Central memory CD4-positive, alpha-beta T cell (primary cell): ENCODE data around the gene TMUB2.

ENCODE experiments used
- DNase-seq: peaks from one replicate; pipeline ENCODE4 v3.0.0; 2022

Gene TMUB2

DNA sequence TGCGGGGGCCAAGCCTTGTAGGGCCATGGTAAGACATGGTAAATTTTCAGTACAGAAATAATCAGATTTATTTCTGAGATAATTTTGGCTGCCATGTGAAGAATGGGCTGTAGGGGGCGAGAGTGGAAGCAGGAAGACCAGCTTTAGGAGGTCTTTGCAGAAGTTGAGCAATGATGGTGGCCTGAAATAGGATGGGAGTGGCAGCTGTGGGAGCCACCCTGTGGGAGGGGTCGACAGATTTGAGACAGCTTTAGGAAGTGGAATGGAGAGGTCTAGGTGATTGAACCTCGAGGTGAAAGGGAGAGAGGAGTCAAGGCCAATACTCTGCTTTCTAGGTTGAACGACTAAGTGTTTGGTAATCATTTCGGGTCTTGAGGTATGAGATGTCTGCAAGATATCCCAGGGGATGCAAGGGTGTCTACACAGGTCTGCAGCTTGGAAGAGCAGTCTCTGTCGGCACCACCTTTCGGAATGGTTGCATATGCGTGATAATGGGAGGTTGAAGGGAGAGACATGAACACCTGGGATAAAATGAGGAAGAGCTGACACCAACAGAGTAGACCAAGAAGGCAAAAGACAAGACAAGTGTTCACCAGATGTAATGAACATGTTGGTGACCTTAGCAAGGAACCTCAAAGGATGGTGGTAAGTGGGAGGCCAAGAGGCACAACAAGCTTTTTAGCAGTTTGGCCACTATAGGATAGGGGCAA lies 17.1 kb downstream of the TMUB2 start:
- peak; percentile 35 for DNase-seq

DNA sequence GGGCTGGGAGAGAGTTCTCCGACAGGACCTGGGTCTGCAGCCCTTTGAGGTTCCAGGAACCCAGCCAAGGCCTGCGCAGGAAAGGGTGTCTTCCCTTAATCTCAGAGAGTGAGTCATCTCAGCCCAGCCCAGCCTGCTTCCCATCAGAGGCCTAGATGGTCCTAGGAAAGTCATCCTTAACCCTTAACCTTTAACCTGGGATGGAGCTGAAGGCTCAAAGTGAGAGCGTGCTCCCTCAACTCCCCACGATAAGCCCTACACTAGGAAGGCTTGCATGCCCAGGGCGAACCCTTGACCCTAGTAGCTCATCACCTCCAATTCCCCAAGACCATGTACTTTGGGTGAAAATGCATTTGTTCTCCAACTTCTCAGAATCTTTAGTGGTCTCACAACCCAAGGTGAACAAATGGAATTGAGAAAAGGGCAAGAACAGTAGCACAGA lies 17.7 kb downstream of the TMUB2 start:
- DNase-seq: no peak

DNA sequence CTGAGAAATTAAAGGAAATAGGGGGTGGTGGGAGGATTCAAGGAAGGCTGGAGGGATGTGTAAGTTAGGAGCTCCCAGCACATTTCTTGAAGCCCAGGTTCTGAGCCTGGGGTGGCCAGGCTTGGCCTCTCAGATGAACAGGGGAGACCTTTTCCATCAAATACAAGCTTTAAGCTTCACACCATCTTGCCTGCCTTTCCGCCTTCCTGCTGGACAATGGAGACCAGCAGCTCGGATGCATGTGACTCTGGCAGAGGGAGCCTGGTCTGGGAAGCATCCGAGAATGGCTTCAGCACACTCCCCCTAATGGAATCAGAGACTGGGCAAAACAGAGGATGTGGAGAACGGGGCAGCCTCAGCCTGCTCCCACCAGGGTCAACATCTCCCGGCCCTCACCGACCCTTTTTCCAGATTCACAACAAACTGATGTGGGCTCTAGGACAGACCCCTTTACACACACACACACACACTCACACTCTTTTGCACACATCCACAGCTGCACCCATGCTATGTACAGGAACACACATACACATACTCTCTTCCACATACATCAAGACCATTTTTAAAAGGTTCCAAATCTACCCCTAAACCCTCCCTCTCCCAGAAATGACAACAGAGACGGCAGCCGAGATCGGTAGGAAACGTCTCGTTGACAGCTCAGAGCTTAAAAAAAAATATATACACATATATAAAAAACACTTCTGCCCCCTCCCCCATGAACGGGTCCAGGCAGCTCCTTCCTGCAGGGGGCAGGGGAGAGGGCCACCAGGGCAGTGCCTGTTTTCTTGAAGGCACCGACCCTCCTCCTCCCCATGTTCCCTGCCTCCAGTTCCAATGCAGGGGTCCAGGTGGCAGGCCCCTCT lies 19.4 kb downstream of the TMUB2 start:
- no peak for DNase-seq

DNA sequence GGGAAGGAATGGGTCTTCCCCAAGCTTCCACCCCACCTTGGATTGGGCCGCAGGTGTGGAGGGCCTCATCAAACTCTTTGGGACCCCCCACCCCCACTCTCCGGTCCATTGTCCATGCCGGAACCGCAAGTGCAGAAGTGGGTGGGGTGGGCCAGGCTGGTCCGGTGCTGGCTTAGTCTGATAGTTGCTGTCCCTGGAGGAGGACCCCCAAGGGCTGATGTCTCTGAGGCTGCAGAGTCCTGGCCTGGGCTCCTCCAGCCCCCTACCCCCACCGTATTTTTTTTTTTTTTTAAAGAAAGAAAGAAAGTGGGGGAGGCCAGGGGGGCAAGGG lies 20.0 kb downstream of the TMUB2 start:
- DNase-seq: no peak

DNA sequence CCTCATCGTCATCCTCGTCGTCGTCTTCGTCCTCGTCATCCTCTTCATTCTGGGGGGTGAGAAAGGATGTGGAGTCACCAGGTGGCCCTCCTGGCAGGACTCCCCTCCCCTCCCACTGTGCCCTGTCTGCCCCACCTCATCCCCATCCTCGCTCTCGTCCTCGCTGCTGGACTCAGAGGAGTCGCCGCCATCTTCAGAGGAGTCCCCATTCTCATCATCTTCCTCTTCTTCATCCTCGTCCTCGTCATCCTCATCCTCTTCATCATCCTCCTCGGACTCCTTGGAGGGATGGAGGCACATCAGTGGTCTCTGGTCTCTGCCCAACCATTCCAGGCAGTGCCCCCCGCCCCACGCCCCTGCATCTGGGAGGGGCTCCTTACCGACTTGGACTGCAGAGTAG lies 20.5 kb downstream of the TMUB2 start:
- no peak for DNase-seq

DNA sequence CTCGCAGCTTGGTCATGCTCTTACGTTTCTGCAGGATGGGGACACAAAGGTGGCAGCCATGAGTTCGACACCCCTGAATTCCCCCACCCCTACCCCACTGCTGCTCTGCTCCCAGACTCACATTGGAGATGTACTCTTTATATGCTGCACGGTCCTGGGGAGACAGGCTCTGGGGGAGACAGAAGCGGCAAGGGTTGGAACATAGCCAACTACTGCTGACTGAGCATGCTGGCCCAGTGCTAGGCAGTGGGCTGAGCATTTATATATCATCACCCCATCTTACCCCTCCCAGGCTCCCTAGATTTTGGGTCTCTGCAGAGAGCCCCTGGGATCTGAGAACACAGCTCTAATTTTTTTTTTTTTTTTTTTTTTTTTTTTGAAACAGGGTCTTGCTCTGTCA lies 21.0 kb downstream of the TMUB2 start:
- DNase-seq: no peak

DNA sequence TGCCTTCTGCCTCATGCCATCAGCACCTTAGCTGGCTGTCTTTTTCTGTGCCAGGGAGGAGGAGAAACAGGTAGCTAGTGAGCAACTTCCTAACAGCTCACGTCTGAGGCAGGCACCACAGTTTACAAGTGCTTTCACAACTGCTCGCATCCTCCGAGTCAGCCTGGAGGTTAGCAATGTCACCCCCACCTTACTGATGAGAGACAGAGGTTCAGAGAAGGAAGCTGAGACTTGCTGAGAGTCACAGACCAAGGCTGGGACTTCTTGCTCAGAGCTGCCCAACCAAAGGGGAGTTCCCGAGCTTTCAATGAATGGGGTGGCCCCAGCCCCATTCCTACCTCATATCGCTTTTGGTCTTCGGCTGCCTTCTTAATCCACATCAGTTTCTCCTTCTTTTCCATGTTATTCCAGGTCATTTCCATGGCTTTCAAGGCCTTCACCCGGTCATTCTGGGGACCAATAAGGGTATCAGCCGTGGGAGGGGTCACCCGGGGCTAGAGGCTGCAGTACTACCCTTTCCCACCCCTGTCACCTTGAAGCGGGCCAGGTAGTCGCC lies 23.1 kb downstream of the TMUB2 start:
- DNase-seq: no peak

DNA sequence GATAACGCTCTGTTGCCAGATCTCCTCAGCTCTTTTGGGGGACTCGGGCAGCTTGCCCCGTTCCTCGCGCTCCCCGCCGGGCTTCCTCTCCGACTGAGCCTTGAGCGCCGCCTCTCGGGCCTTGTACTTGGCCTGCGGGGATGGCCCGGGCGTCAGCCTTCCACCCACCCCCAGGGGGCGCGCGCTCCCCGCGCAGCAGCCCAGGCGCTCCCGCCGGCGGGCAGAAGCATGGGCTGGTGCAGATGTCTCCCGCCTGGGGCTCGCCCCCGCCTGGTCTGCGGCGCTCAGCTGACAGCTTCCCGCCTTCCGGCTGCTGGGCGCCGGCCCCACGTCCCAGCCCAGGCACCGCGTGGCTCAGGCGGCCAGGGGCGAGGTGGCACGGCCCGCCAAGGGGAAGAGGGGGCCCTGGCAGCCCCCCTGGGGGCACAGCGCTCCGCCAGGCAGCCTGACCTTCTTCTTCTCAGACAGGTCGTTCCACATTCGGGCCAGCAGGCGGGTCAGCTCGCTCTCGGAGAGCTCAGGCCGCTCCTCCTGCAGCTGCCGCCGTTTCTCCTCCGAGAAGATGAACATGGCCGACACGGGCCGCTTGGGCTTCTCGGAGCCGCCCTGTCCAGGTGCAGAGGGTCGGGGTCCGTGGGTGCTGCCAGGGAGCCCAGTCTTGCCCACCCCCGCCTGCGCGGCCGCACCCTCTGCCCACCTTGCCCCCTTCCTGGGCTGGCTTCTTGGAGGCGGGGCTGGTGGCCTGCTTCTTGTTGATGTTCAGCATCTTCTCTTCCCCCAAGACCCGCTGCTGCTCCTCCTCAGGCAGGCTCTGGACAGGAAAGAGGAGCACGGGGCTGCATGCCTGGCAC lies 23.8 kb downstream of the TMUB2 start:
- peak; percentile 91 for DNase-seq

DNA sequence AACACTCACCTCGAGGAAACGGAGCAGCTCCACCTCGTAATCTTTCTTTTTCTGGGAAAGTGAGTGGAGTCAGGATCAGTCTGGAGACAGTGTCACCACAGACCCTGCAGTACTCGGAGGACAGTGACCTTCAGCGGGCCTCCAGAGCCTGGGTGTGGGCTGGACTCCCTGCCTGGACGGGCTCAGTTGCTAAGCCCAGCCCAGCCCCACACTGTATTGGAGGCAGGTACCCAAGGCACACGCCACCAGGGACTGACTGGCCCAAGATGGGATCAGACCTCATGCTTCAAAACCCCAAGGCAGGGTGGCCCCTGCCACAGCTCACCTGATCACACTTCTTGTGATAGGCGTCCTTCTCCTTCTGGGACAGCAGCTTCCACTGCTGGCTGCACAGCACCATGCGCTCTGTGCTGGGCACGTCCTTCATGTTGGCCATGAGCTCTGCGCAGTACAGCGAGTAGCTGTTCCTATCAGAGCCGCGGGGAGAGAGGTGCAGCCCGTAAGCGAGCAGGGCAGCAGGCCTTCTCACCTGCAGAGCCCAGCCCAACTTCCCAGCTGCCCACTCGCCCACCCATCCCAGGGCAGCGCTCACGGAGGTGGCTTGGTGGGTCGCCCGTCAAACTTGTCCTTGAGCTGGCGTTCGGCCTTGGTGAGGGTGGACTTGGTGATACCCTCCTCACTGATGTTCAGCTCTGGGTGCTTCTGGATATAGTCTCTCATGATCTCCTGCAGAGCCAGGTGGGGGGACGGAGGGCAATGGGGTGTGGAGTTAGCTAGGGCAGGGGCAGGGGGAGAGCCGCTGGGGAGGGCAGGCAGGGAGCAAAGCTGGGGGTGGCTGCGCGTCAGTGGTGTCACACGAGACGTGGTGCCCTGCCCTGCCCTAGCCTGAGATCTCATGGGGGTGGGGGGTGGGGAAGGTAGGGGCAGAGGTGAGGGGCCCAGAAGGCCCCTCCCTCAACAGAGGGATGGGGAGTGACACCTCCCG lies 24.8 kb downstream of the TMUB2 start:
- DNase-seq: no peak

DNA sequence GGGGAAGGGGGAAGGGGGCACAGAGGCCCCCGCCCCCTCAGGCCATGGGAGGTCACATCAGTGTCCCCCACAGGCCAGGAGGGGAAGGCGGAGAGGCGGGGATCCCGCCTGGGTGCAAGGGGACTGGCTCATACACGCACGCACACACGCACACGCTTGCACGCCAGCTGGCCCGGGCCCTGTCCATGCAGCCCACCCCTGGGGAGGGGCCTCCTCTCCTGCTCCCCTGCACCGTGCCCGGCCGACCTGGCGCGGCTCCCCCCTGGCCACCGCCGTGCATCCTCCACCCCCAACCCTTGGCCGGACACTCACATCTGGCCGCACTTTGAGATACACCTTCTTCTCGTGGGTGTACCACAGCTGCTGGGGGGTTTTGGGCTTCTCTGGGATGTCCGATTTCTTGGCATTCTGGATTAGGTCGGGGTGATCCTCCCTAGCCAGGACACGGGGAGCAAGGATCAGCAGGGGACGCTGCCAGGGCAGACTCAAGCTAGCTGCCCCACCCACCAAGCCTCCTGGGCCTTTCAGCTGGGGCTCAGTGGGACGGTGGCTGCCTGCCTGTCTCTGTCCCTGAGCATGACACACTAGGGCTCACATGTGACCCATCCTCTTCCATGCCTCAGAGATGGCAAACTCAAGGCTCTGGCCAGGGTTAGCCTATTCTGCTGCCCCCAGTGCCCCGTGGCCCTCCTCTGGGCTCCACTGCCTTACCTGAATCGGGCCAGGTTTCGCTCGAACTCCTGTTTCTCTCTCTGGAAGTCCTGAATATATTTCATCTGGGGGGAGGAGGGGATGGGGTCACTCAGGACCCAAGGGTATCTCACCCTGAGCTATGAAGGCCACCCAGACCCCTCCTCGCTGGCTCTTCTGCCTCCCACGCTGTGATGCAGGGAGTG lies 26.0 kb downstream of the TMUB2 start:
- DNase-seq: no peak

DNA sequence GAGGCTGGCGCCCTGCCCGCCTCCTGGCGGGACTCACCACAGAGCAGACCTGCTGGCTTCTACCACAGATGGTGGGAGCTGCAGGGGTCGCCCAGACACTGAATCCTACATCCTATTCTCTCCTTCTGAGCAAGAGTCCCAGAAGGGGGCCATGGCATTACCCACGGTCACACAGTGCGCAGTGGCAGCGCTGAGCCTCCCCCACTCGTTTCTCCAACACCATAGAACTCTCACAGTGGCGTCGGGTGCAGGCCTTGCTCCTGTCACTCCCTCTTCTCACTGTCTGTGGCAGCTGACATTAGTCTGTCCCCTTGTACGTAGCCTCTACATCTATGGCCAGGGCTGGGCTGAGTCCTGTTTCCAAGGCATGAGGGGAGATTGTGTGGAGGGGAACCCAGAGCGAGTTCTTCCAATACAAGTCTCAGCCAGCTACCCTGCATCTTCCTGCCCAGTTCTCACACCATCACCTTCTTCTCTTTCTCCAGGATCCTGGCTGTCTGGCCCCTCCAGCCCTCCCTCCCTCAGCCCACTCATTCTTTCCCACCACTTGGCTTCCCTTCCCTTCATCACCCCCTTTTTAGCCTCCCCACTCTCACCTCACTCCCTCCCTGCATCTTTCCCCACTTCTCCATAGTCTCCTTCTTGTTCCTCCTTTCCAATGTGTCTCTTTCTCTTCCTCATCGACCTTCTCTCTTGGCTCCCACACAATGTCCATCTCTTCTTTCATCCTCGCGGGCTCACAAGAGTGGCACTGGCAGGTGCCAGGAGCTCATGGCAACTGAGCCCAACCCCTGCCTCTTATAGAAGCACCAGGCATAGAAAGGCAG lies 26.8 kb downstream of the TMUB2 start:
- DNase-seq: no peak

DNA sequence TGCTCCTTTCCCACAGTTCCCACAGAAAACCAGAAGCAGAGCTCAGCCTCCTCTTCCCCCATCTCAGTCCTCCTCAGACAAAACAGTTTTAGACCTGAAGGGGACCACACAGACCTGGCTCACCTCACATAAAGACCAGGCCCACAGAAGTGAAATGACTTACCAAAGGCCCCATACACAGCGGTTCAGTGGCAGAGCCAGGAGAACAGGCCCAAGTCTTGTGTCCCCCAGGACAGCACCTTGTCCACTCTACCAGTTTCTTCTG lies 27.4 kb downstream of the TMUB2 start:
- no peak for DNase-seq

DNA sequence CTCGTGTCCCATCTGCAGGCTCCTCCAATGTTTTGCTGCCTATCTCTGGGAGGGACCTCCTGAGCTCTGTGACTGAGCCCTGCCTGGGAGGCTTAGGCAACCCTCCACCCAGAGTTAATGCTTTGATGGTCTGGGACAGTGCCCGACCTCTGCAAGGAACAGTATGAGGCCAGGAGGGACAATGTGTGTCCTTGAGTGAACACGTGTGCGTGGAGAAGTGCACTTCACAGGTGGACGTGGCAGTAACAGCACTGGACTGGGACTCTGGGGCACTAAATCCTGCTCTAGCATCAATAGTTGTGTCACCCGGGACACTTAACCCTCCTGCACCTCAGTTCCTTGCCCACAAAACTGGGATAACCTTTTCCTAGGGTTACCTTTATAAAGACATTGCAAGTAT lies 28.1 kb downstream of the TMUB2 start:
- DNase-seq: no peak

DNA sequence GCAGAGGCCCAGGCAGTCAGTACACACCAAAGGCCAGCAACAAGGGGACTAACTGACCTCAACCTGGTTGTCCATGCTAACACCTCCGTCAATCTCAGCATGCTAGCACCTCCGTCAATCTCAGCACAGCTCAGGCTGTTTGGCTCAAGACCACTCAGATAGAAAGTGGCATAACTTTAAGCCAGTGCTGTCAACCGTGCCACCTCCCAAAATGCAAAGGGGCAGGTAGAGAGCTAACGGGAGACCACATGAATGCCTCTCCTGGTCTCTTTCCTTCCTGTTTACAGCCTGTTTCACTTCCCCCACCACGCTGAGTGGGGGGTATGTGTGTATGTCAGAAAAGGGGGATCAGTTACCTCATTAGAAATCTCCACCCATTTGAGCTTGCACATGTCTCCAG lies 29.4 kb downstream of the TMUB2 start:
- DNase-seq: peak; percentile 56

DNA sequence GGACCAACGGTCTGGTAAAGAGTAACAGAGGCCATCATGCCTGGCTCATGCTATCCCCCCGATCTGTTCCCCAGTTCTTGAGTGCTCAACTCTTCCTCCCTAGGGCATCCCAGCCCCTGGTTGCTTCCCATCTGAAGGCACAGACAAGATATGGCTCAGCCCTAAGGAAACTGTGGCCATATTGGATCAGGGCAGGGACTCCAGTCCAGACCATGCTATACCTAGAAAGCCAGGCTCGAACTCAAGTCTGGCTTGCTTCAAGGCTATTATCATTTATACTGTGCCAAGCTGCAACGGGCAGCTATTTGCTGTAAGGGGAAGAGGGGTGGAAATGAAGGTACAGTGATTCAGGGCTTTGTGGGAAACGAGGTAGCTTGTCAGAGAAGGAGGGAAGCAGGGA lies 29.9 kb downstream of the TMUB2 start:
- DNase-seq: no peak

DNA sequence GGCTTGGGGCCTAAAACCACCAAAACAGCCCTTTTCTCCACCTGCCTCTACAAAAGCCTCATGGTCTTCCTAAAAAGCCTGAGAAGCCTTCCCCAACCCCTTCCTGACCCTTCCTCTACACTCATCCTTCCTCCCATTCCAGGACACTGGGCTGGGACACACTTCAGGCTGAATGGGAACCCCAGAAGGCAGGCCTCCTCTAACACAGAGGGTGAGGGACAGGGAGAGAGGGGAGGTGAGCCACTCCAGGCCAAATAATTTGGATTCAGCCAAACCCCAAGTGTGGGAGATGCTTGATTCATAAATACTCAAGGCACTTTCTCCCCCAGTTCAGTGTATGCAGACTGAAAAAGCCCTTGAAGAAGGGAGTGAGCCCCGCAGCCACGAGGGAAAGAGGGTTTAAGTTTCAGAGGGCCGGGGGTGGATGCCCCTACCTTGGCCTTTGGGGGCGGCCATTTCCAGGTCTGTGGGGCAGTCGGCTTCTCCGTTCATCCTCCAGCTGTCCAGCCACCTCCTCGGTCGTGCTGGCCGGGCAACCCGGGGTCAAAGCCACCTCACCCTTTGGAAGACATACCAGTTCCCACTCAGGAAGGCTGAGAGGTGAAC lies 31.1 kb downstream of the TMUB2 start:
- DNase-seq: no peak

DNA sequence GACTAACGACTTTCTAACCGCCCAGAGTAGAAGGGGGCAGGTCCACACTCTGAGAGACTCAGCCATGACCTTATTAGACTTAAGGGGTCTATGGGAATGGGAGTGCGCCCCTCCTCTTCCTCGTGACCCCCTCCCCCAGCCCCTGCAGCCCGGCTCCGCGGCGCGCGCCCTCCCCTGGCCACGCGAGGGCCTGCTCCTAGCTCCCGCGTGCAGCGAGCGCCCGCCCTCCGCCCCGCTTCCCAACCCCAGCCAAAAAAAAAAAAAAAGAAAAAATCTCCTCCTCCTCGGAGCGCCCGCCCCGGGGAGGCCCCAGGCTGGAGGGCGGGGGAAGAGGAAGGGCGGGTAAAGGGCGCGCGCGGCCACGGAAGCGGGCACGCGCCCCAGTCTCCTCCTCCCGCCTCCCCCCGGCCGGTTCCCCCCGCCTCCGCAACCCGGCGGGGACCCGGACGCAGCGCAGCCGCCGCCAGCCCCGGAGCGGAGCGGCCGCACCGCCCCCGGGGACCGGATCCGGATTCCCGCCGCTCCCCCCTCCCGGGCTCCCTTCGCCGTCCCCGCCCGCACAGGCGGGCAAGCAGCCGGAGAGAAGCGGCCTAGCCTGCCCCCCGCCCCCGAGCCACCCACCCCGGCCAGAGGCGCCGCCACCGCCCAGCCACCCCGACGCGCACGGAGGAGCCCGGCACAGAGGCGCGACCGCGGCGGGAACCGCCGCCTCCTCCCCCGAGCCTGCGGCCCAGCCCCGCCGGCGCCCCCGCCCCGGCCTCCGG lies 31.8 kb downstream of the TMUB2 start:
- peak; percentile 90 for DNase-seq

DNA sequence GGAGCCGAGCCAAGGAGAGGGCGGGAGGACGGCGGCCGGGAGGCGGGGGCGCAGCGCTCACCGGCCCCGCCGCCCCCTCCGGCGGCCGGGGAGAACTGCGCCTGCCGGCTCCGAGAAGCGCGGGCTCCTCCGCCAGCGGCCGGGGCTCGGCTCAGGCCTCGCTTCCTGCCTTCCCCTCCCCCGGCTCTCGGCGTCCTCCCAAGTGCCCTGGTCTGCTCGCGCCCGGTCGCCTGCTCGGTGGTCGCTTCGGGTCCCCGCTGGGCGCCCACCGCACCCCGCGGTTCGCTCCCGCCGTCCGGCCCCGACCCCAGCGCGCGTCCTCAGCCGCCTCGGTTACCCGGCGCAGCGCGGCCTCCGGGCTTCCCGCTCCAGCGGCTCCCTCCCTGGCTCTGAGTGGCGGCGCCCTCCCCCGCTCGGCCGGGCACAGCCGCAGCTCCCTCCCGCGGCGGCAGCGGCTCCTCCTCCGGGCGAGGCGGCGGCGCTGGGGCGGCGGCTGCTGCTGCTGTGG lies 32.4 kb downstream of the TMUB2 start:
- DNase-seq: peak; percentile 76
